HG03442 (cell line): ENCODE data around the gene ZFYVE26.
"Not testable (repeated sequence)": the region's sequence is repeated elsewhere in the genome, so short reads cannot be mapped to it uniquely, and the experiment has no call there.

Experiments
- ATAC-seq: cut with Tn5 transposase; IDR thresholded peaks from one replicate; pipeline ENCODE4 v1.9.1; 2021; ENCODE audit warnings: mild to moderate bottlenecking, moderate library complexity; ENCODE audit not compliant: unreplicated experiment

The ZFYVE26 gene

GRCh38 chr14:67759916-67760315 lies 56.5 kb downstream of the ZFYVE26 start:
- ATAC-seq: no peak

- no peak for ATAC-seq
Observed at GRCh38 chr14:67757175-67757574, 59.2 kb downstream of the ZFYVE26 start.

GRCh38 chr14:67756496-67756895 lies 59.9 kb downstream of the ZFYVE26 start:
- no peak for ATAC-seq

GRCh38 chr14:67749341-67750084 lies 66.9 kb downstream of the ZFYVE26 start:
- no peak for ATAC-seq

- ATAC-seq: no peak
Observed at GRCh38 chr14:67748312-67748711, 68.1 kb downstream of the ZFYVE26 start.

GRCh38 chr14:67746927-67747326 lies 69.5 kb downstream of the ZFYVE26 start:
- ATAC-seq: no peak

- no peak for ATAC-seq
Observed at GRCh38 chr14:67744046-67744445, 72.3 kb downstream of the ZFYVE26 start.

GRCh38 chr14:67738740-67739504 lies 77.5 kb downstream of the ZFYVE26 start:
- ATAC-seq: no peak

GRCh38 chr14:67736771-67737170 lies 79.6 kb downstream of the ZFYVE26 start:
- no peak for ATAC-seq

- ATAC-seq: no peak
Observed at GRCh38 chr14:67735336-67736147, 80.8 kb downstream of the ZFYVE26 start.

GRCh38 chr14:67734675-67735074 lies 81.7 kb downstream of the ZFYVE26 start:
- ATAC-seq: no peak

- ATAC-seq: no peak
Observed at GRCh38 chr14:67733616-67734015, 82.8 kb downstream of the ZFYVE26 start.

- no peak for ATAC-seq
Observed at GRCh38 chr14:67729072-67729885, 87.1 kb downstream of the ZFYVE26 start.

GRCh38 chr14:67728258-67728657 lies 88.1 kb downstream of the ZFYVE26 start:
- no peak for ATAC-seq

- ATAC-seq: no peak
Observed at GRCh38 chr14:67727361-67727760, 89.0 kb downstream of the ZFYVE26 start.

GRCh38 chr14:67725171-67725570 lies 91.2 kb downstream of the ZFYVE26 start:
- ATAC-seq: no peak

GRCh38 chr14:67722293-67722692 lies 94.1 kb downstream of the ZFYVE26 start:
- ATAC-seq: no peak

GRCh38 chr14:67721875-67722274 lies 94.5 kb downstream of the ZFYVE26 start:
- no peak for ATAC-seq

GRCh38 chr14:67719866-67720265 lies 96.5 kb downstream of the ZFYVE26 start:
- no peak for ATAC-seq

GRCh38 chr14:67719385-67719784 lies 97.0 kb downstream of the ZFYVE26 start:
- not testable (repeated sequence) for ATAC-seq

- no peak for ATAC-seq
Observed at GRCh38 chr14:67718265-67718664, 98.1 kb downstream of the ZFYVE26 start.
